Activated CD8-positive, alpha-beta memory T cell treated with anti-CD3 and anti-CD28 coated beads for 4 hours (primary cell): ENCODE data around the gene TENT5A.

Experiments used
- DNase-seq, 2 donors: peaks; one replicate each; pipeline ENCODE4 v3.0.0-alpha.2; 2020; ENCODE audit warnings: low read depth in 2 of 2

Gene TENT5A

GRCh38 chr6:81713205-81713604 lies 39.3 kb downstream of the TENT5A start:
- no peak for DNase-seq

- DNase-seq, result no peak
Observed at GRCh38 chr6:81708113-81708699, 44.3 kb downstream of the TENT5A start.

- DNase-seq, result no peak
Observed at GRCh38 chr6:81704700-81705099, 47.8 kb downstream of the TENT5A start.

GRCh38 chr6:81700414-81700813 lies 52.1 kb downstream of the TENT5A start:
- DNase-seq, result no peak

- no peak for DNase-seq
Observed at GRCh38 chr6:81697559-81697958, 54.9 kb downstream of the TENT5A start.

GRCh38 chr6:81696524-81696923 lies 56.0 kb downstream of the TENT5A start:
- no peak for DNase-seq
